Transverse colon (tissue), 4 donors: Measurements from ENCODE around the gene SMPX. TPM values are rescaled to one million over a fixed set of nuclear protein-coding genes. Genes with fewer than 3 reads are reported as not detected.

Source experiments
- DNase-seq: peaks from one replicate; pipeline ENCODE4 v3.0.0-alpha.2; 2019
- H3K27ac ChIP-seq, 4 donors: fragments of 200-600 bp; sonication (generic); 2 replicates each; pipeline ENCODE4 v1.5.1; 2016 to 2018; ENCODE audit warnings: inconsistent platforms in 4 of 4
- H3K27me3 ChIP-seq: fragments of 200-600 bp; sonication (generic); 2 replicates; pipeline ENCODE4 v1.5.1; 2017; ENCODE audit warnings: inconsistent platforms
- H3K36me3 ChIP-seq, 4 donors: fragments of 200-600 bp; sonication (generic); 2 replicates each; pipeline ENCODE4 v1.5.1; 2017 to 2019; ENCODE audit warnings: inconsistent platforms in 4 of 4
- H3K4me1 ChIP-seq, 4 donors: fragments of 200-600 bp; sonication (generic); 2 replicates each; pipeline ENCODE4 v1.5.1; 2017 to 2020; ENCODE audit warnings: inconsistent platforms in 4 of 4
- H3K4me3 ChIP-seq, 4 donors: fragments of 200-600 bp; sonication (generic); 1 replicate in 1 of 4; 2 replicates in 3 of 4; pipeline versions ENCODE4 v1.5.1 to v1.6.1; 2017 to 2019; ENCODE audit warnings: inconsistent platforms in 4 of 4
- H3K9me3 ChIP-seq, 2 donors: fragments of 200-600 bp; sonication (generic); 2 replicates each; pipeline ENCODE4 v1.5.1; 2017 to 2019; ENCODE audit warnings: inconsistent platforms in 2 of 2
- CTCF ChIP-seq, 5 experiments: fragments of 200-600 bp in 3 of 5; fragments of 450-650 bp in 2 of 5; sonication (generic) in 3 of 5; IDR thresholded peaks; 1 replicate in 2 of 5; 2 replicates in 3 of 5; pipeline ENCODE4 v1.5.1; 2016 to 2017; ENCODE audit warnings: antibody characterized with exemption in 5 of 5, inconsistent platforms in 3 of 5, mild to moderate bottlenecking in 2 of 5, moderate library complexity in 1 of 5
- EP300 ChIP-seq: sonication (generic); formaldehyde crosslinking; IDR thresholded peaks from one replicate; pipeline ENCODE4 v1.6.1; 2017; ENCODE audit warnings: antibody characterized with exemption, low read depth
- POLR2A ChIP-seq: fragments of 450-650 bp; IDR thresholded peaks from one replicate; pipeline ENCODE4 v1.6.1; 2016; ENCODE audit warnings: antibody characterized with exemption, mild to moderate bottlenecking, moderate library complexity
- POLR2AphosphoS5 ChIP-seq, 3 donors: sonication (generic); formaldehyde crosslinking; IDR thresholded peaks; one replicate each; pipeline ENCODE4 v1.6.1; 2016; ENCODE audit warnings: antibody characterized with exemption in 3 of 3
- WGBS, 2 donors: methylation state at CpG; one replicate each; pipeline ENCODE4 v1.1.5; 2018; ENCODE audit warnings: low coverage in 1 of 2; 5-methylcytosine and 5-hydroxymethylcytosine counted together
- in situ Hi-C, 4 donors: fragments of 200-750 bp; cut with MboI; loops; one replicate each; pipeline versions ENCODE4 v1.15.0 to v1.15.1; 2017; ENCODE audit warnings: low sequenced_read_pairs in 3 of 4, low pct_ligation_motif_present in 1 of 4, low pct_unique_long_range_greater_than_20kb in 1 of 4
- intact Hi-C: fragments of 100-400 bp; cut with DNase I; formaldehyde crosslinking; loops from one replicate; pipeline ENCODE4 v1.15.1; 2023; ENCODE audit warnings: low total_unique reads
- total RNA-seq, 4 donors: library from RNA; depleted of rRNA; stranded (reverse); fragments of >200 nt; gene quantifications; one replicate each; pipeline ENCODE4 v1.1.0, GENCODE V29; 2016

The SMPX gene
- total RNA-seq, 4 donors from 2014 or later, result 1.7 to 6.1 TPM; not detected in 2

- H3K9me3 ChIP-seq, result no peaks in the 10 kb centered on the region
- DNase-seq, result no peak
- no peak overlapping the region for H3K27ac ChIP-seq
- intact Hi-C loops, result no loop called here
- H3K27me3 ChIP-seq, result no peaks in the 10 kb centered on the region
- no peaks in the 10 kb centered on the region for H3K36me3 ChIP-seq
- in situ Hi-C loops, result loop anchor here in 3 of 4 donors (25.0 kb wide), 1 partner anchor 1191 kb away; no protein-coding TSS in a partner anchor
- H3K4me1 ChIP-seq, result no peaks in the 10 kb centered on the region
- TF ChIP-seq EP300, result no peak
- TF ChIP-seq CTCF (IDR thresholded peaks at IDR 0.05), result no peak
- no peak for TF ChIP-seq POLR2AphosphoS5 (IDR thresholded peaks at IDR 0.05)
- no peak for TF ChIP-seq POLR2A
- WGBS, 2 donors, result 67 to 87% methylated on average over 2 to 3 of the region's 3 CpGs
- no peak overlapping the region for H3K4me3 ChIP-seq
Measured at GRCh38 chrX:21728276-21728968, 29.5 kb downstream of the SMPX start.

GRCh38 chrX:21725916-21726315 lies 32.0 kb downstream of the SMPX start:
- H3K4me1 ChIP-seq, result no peaks in the 10 kb centered on the region
- 56 to 80% methylated on average over 1 to 6 of the region's 6 CpGs for WGBS, 2 donors
- H3K9me3 ChIP-seq, result no peaks in the 10 kb centered on the region
- no peaks in the 10 kb centered on the region for H3K36me3 ChIP-seq
- intact Hi-C loops (no loop called here), in situ Hi-C loops (loop anchor here in 3 of 4 donors (25.0 kb wide), 1 partner anchor 1189 kb away; no protein-coding TSS in a partner anchor)
- no peak overlapping the region for H3K4me3 ChIP-seq
- DNase-seq, result no peak
- no peak for TF ChIP-seq POLR2AphosphoS5 (IDR thresholded peaks at IDR 0.05)
- no peak for TF ChIP-seq POLR2A
- no peak for TF ChIP-seq CTCF (IDR thresholded peaks at IDR 0.05)
- no peak for TF ChIP-seq EP300
- no peaks in the 10 kb centered on the region for H3K27me3 ChIP-seq
- no peak overlapping the region for H3K27ac ChIP-seq

GRCh38 chrX:21725496-21725895 lies 32.4 kb downstream of the SMPX start:
- DNase-seq, result no peak
- no peak overlapping the region for H3K27ac ChIP-seq
- no peaks in the 10 kb centered on the region for H3K4me1 ChIP-seq
- no peaks in the 10 kb centered on the region for H3K27me3 ChIP-seq
- H3K4me3 ChIP-seq, result no peak overlapping the region
- no peaks in the 10 kb centered on the region for H3K36me3 ChIP-seq
- in situ Hi-C loops, result loop anchor here in 3 of 4 donors (25.0 kb wide), 1 partner anchor 1188 kb away; no protein-coding TSS in a partner anchor
- WGBS, 2 donors, result 10% methylated on average over 2 of the region's 2 CpGs; no CpG with 5 or more reads in 1 of the 2 donors
- TF ChIP-seq POLR2AphosphoS5 (IDR thresholded peaks at IDR 0.05) (no peak), EP300 (no peak), CTCF (IDR thresholded peaks at IDR 0.05) (peak in 4 of 5 experiments; percentile 23 to 41 (median 32))
- no peaks in the 10 kb centered on the region for H3K9me3 ChIP-seq
- intact Hi-C loops, result no loop called here

- 73% methylated on average over 4 of the region's 4 CpGs; no CpG with 5 or more reads in 1 of the 2 donors for WGBS, 2 donors
- no peaks in the 10 kb centered on the region for H3K4me1 ChIP-seq
- H3K27me3 ChIP-seq, result no peaks in the 10 kb centered on the region
- H3K4me3 ChIP-seq, result no peak overlapping the region
- TF ChIP-seq POLR2A (no peak), POLR2AphosphoS5 (IDR thresholded peaks at IDR 0.05) (no peak), EP300 (no peak), CTCF (IDR thresholded peaks at IDR 0.05) (no peak)
- no peaks in the 10 kb centered on the region for H3K36me3 ChIP-seq
- H3K27ac ChIP-seq, result no peak overlapping the region
- no peaks in the 10 kb centered on the region for H3K9me3 ChIP-seq
- no peak for DNase-seq
- in situ Hi-C loops, result no loop called here
- intact Hi-C loops, result no loop called here
Measured at GRCh38 chrX:21723814-21724213, 34.1 kb downstream of the SMPX start.
